NT2/D1 (cell line): ENCODE measurements around the gene SEMA3C.

ENCODE experiments used
- DNase-seq: peaks from one replicate; pipeline ENCODE4 v3.0.0-alpha.2; 2011; ENCODE audit warnings: low read depth, low spot score
- H3K27me3 ChIP-seq: 2 replicates; pipeline ENCODE4 v1.6.0; 2011; ENCODE audit warnings: mild to moderate bottlenecking; ENCODE audit not compliant: insufficient read length, insufficient read depth
- H3K36me3 ChIP-seq: 2 replicates; pipeline ENCODE4 v1.6.1; 2011; ENCODE audit warnings: mild to moderate bottlenecking, low read length, mixed read lengths; ENCODE audit not compliant: insufficient read depth, insufficient read length
- H3K4me1 ChIP-seq: 2 replicates; pipeline ENCODE4 v1.5.1; 2011; ENCODE audit not compliant: insufficient read depth, insufficient read length
- H3K4me3 ChIP-seq: 2 replicates; pipeline ENCODE4 v1.5.1; 2011; ENCODE audit warnings: low read depth; ENCODE audit not compliant: insufficient read length
- H3K9ac ChIP-seq: 2 replicates; pipeline ENCODE4 v1.6.0; 2011; ENCODE audit warnings: low read depth; ENCODE audit not compliant: insufficient read length
- H3K9me3 ChIP-seq: 2 replicates; pipeline ENCODE4 v1.5.1; 2011; ENCODE audit warnings: mild to moderate bottlenecking, low read length; ENCODE audit not compliant: insufficient read depth
- SUZ12 ChIP-seq: IDR thresholded peaks from 2 replicates; pipeline ENCODE4 v1.6.1; 2011; ENCODE audit not compliant: insufficient read length, insufficient read depth; ENCODE audit errors: extremely low read depth
- YY1 ChIP-seq: IDR thresholded peaks from 2 replicates; pipeline ENCODE4 v1.6.1; 2011; ENCODE audit not compliant: insufficient read length, insufficient read depth
- ZNF274 ChIP-seq: IDR thresholded peaks from 2 replicates; pipeline ENCODE4 v1.6.1; 2011; ENCODE audit warnings: mild to moderate bottlenecking, low read depth, low read length

SEMA3C gene

GRCh38 chr7:80858141-80858903, 60.5 kb downstream of the SEMA3C start:
- no peak for DNase-seq
- no peaks in the 10 kb centered on the region for H3K9me3 ChIP-seq
- H3K9ac ChIP-seq = no peak overlapping the region
- H3K4me1 ChIP-seq = no peaks in the 10 kb centered on the region
- H3K4me3 ChIP-seq = no peak overlapping the region
- no peaks in the 10 kb centered on the region for H3K27me3 ChIP-seq
- TF ChIP-seq ZNF274 = no peak
- no peak for TF ChIP-seq YY1
- no peak for TF ChIP-seq SUZ12
- H3K36me3 ChIP-seq = no peaks in the 10 kb centered on the region

- no peak overlapping the region for H3K4me3 ChIP-seq
- no peaks in the 10 kb centered on the region for H3K9me3 ChIP-seq
- DNase-seq = no peak
- no peak overlapping the region for H3K9ac ChIP-seq
- TF ChIP-seq SUZ12 = no peak
- TF ChIP-seq ZNF274 = no peak
- TF ChIP-seq YY1 = no peak
- no peaks in the 10 kb centered on the region for H3K4me1 ChIP-seq
- no peaks in the 10 kb centered on the region for H3K27me3 ChIP-seq
- no peaks in the 10 kb centered on the region for H3K36me3 ChIP-seq
Measured at GRCh38 chr7:80856769-80857168, 62.1 kb downstream of the SEMA3C start.

- no peak for TF ChIP-seq ZNF274
- no peak for TF ChIP-seq SUZ12
- TF ChIP-seq YY1 = no peak
- Histone ChIP-seq H3K4me1 (no peaks in the 10 kb centered on the region), H3K9ac (no peak overlapping the region), H3K36me3 (no peaks in the 10 kb centered on the region), H3K4me3 (no peak overlapping the region), H3K9me3 (no peaks in the 10 kb centered on the region), H3K27me3 (no peaks in the 10 kb centered on the region)
- no peak for DNase-seq
Measured at GRCh38 chr7:80851896-80852476, 66.9 kb downstream of the SEMA3C start.

GRCh38 chr7:80848841-80849240, 70.0 kb downstream of the SEMA3C start:
- TF ChIP-seq SUZ12 = no peak
- TF ChIP-seq ZNF274 = no peak
- TF ChIP-seq YY1 = no peak
- no peak overlapping the region for H3K4me3 ChIP-seq
- no peak for DNase-seq
- no peaks in the 10 kb centered on the region for H3K36me3 ChIP-seq
- no peaks in the 10 kb centered on the region for H3K9me3 ChIP-seq
- no peaks in the 10 kb centered on the region for H3K4me1 ChIP-seq
- H3K9ac ChIP-seq = no peak overlapping the region
- no peaks in the 10 kb centered on the region for H3K27me3 ChIP-seq

GRCh38 chr7:80847895-80848294, 71.0 kb downstream of the SEMA3C start:
- H3K4me3 ChIP-seq = no peak overlapping the region

GRCh38 chr7:80847027-80847426, 71.8 kb downstream of the SEMA3C start:
- Histone ChIP-seq H3K27me3 (no peaks in the 10 kb centered on the region), H3K36me3 (no peaks in the 10 kb centered on the region), H3K4me1 (no peaks in the 10 kb centered on the region), H3K9ac (no peak overlapping the region), H3K4me3 (no peak overlapping the region), H3K9me3 (no peaks in the 10 kb centered on the region)
- DNase-seq = no peak
- TF ChIP-seq SUZ12 = no peak
- TF ChIP-seq YY1 = no peak
- TF ChIP-seq ZNF274 = no peak

More at GRCh38 chr7:80847895-80848294, 71.0 kb downstream of the SEMA3C start:
- DNase-seq = no peak
- TF ChIP-seq ZNF274 (no peak), SUZ12 (no peak), YY1 (no peak)
- Histone ChIP-seq H3K9me3 (no peaks in the 10 kb centered on the region), H3K36me3 (no peaks in the 10 kb centered on the region), H3K9ac (no peak overlapping the region), H3K4me1 (no peaks in the 10 kb centered on the region), H3K27me3 (no peaks in the 10 kb centered on the region)

- Histone ChIP-seq H3K36me3 (no peaks in the 10 kb centered on the region), H3K4me1 (no peaks in the 10 kb centered on the region), H3K27me3 (no peaks in the 10 kb centered on the region), H3K9me3 (no peaks in the 10 kb centered on the region), H3K9ac (no peak overlapping the region), H3K4me3 (no peak overlapping the region)
- no peak for TF ChIP-seq YY1
- TF ChIP-seq SUZ12 = no peak
- no peak for TF ChIP-seq ZNF274
- no peak for DNase-seq
Measured at GRCh38 chr7:80844916-80845315, 73.9 kb downstream of the SEMA3C start.
